ENCODE data around the gene LEMD3.

- TF ChIP-seq POLR2A (IDR thresholded peaks at IDR 0.05) (no peak), CTCF (IDR thresholded peaks at IDR 0.05) (no peak), POLR2AphosphoS5 (IDR thresholded peaks at IDR 0.05) (no peak)
Observed at GRCh38 chr12:65140738-65141137, 28.6 kb upstream of the LEMD3 start.
